Activated naive CD4-positive, alpha-beta T cell treated with anti-CD3 and anti-CD28 coated beads, Interleukin-2, amount 10 ng/mL, durations not matched to agents 7 days and 5 days (primary cell): ENCODE measurements around the gene PTPRK.
A peak's percentile ranks its signal among the peaks of the same experiment; 100 is the strongest.
"Not testable (repeated sequence)": the region's sequence is repeated elsewhere in the genome, so short reads cannot be mapped to it uniquely, and the experiment has no call there.

ENCODE experiments used
- CTCF ChIA-PET: fragments of 350-600 bp; sonication (Branson Sonifier 250); formaldehyde crosslinking; loops from one replicate; lab custom pipeline; 2021; ENCODE audit warnings: antibody characterized with exemption; lab: Charles Lee
- DNase-seq: peaks from one replicate; pipeline ENCODE4 v3.0.0-alpha.2; 2020
- H3K27ac Mint-ChIP-seq: one replicate; pipeline ENCODE4 v1.8.0; 2021; ENCODE audit warnings: mild to moderate bottlenecking, moderate library complexity, mixed read lengths
- H3K27me3 Mint-ChIP-seq: one replicate; pipeline ENCODE4 v1.8.0; 2021; ENCODE audit warnings: mild to moderate bottlenecking, mixed read lengths
- H3K36me3 Mint-ChIP-seq: one replicate; pipeline ENCODE4 v1.8.0; 2021; ENCODE audit warnings: mixed read lengths
- H3K4me1 Mint-ChIP-seq: one replicate; pipeline ENCODE4 v1.8.0; 2021; ENCODE audit warnings: mixed read lengths
- H3K4me3 Mint-ChIP-seq: one replicate; pipeline ENCODE4 v1.8.0; 2021; ENCODE audit warnings: mild to moderate bottlenecking, moderate library complexity, mixed read lengths
- H3K9me3 Mint-ChIP-seq: one replicate; pipeline ENCODE4 v1.8.0; 2021; ENCODE audit warnings: mixed read lengths

Gene PTPRK

DNA sequence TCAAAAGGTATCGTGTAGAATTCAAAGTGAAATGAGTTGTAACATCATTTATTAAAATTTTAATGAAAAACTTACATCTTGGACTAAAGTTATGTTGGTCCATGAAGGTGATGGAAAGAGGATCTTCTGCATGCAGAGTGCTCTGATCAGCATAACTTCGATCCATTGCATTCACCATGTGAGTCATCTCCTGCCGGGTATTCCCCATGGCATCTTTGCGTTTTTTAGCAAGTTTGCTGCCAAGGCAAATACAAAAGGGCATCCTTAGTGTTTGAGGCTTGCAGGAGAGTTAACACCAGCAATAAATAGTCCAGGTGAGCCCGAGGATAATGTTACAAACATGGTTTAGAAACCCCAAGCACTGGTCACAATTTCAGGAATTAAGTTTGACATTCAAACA lies 515.4 kb downstream of the PTPRK start:
- H3K36me3 Mint-ChIP-seq: no peaks in the 10 kb centered on the region
- no peaks in the 10 kb centered on the region for H3K27me3 Mint-ChIP-seq
- CTCF ChIA-PET: no interaction called here
- H3K9me3 Mint-ChIP-seq: no peaks in the 10 kb centered on the region
- peaks cover 3% of the 10 kb centered on the region for H3K4me1 Mint-ChIP-seq
- no peak overlapping the region for H3K27ac Mint-ChIP-seq
- H3K4me3 Mint-ChIP-seq: no peak overlapping the region
- no peak for DNase-seq

DNA sequence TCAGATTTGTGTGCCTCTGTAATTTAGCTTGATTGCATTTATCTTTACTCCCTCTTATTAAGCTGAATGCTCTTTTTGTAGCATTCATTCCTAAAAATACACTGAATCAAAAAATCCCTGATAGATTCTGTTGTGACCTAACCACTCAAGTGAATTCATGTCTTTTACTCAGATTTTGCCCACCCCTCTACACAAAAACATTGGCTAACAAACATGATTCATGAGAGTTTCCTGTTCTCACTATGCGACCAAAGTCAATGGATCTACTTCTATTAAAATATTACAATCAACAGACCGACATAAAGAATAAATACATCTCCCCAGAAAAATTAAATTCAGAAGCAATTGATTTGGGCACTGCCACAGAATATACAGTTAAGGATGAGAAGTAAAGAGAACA lies 520.0 kb downstream of the PTPRK start:
- CTCF ChIA-PET: no interaction called here
- no peak for DNase-seq
- Mint-ChIP-seq H3K36me3 (peaks cover 8% of the 10 kb centered on the region), H3K27me3 (no peaks in the 10 kb centered on the region), H3K27ac (no peak overlapping the region), H3K4me1 (peaks cover 21% of the 10 kb centered on the region), H3K4me3 (no peak overlapping the region), H3K9me3 (peaks cover 2% of the 10 kb centered on the region)

DNA sequence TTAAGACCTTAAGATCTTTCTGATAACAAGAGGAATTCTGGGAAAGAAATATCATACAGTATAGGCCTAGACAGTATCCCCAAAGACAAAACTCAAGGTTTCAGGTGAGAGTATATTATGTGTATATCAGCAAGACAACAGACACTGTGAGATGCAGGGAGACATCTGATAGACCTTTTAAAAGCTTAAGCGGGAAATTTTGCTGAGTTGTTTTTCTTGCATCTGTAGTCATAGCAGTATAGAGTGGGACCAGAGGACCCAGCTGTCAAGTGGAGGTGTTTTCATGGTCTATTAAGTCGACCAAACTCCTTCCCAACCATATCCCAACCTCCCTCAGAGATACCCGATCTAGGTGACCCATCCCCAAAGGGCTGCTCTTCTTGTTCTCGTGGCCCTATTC lies 521.4 kb downstream of the PTPRK start:
- no peak overlapping the region for H3K4me3 Mint-ChIP-seq
- CTCF ChIA-PET: no interaction called here
- peaks cover 21% of the 10 kb centered on the region for H3K4me1 Mint-ChIP-seq
- no peak for DNase-seq
- H3K36me3 Mint-ChIP-seq: peaks cover 8% of the 10 kb centered on the region
- H3K27me3 Mint-ChIP-seq: no peaks in the 10 kb centered on the region
- no peak overlapping the region for H3K27ac Mint-ChIP-seq
- H3K9me3 Mint-ChIP-seq: peaks cover 2% of the 10 kb centered on the region

DNA sequence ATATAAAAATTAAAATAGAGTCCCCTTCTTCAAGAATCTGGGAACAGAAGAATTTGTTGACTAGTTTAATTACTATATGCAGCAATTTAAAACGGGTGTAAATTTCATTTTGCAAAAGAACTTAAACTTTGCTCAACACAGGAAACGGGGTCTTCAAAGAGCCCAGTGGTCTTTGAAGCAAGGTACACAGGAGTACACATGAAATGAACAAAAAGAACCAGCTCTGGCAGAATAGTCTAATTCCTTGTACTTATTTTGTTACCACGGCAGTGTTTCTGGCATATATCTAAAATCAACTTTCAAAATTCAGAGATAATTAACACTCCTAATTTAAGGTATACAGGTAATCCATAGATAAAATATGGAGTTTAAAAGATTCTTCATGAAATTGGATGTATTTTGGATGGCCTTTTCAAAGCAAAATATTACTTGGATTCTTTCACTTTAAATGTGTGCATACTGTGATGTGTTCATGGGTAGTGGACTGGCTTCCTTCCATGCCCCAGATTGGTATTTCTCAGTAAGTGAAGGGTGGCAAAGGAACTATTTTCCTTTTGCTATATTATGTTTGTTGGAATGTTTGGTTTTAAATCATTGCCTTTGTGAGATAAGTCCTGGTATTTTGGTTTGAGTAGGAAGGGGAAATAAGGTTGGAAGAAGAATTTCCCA lies 522.8 kb downstream of the PTPRK start:
- Mint-ChIP-seq H3K4me3 (no peak overlapping the region), H3K27me3 (no peaks in the 10 kb centered on the region), H3K4me1 (peaks cover 21% of the 10 kb centered on the region), H3K36me3 (peaks cover 8% of the 10 kb centered on the region), H3K9me3 (peaks cover 2% of the 10 kb centered on the region), H3K27ac (peak overlapping the region; percentile 14)
- CTCF ChIA-PET: no interaction called here
- DNase-seq: no peak

DNA sequence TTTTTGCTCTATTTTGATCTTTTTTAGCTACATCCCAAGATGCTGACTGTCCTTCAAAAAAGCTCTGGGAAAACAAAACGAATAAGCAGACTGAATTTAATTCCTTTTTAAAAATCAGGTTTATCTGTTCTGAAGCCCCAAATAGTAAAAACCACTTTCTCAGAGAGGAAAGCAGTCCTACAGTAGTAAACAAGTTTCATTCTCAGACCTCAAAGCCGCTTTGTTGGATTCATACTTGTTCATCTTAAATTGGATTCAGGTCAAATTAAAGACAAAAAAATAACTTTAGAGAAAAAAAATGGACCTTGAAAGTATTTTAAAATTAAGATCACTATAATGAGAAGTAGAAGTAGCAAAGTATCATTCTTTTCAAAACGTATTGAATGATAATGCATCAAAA lies 523.5 kb downstream of the PTPRK start:
- H3K27me3 Mint-ChIP-seq: no peaks in the 10 kb centered on the region
- H3K27ac Mint-ChIP-seq: no peak overlapping the region
- CTCF ChIA-PET: no interaction called here
- H3K4me3 Mint-ChIP-seq: no peak overlapping the region
- no peak for DNase-seq
- H3K9me3 Mint-ChIP-seq: peaks cover 2% of the 10 kb centered on the region
- peaks cover 25% of the 10 kb centered on the region for H3K4me1 Mint-ChIP-seq
- peaks cover 8% of the 10 kb centered on the region for H3K36me3 Mint-ChIP-seq

DNA sequence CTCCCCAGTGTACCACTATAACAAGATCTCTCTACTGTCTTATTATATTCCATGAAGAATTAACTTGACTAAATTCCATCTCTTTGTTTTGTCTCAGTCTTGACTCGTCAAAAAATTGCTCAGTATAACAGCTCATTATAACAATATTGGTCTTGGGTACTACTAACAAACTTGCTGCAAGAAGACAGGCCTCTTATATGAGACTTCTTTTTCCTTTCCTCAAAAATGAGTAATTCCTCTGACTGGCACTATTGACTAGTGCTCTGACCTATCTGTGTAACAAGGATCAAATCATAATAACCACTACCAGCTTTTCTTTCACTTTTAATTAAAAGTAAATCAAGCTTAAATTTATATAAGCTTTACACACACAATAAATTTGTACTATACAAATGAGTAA lies 528.3 kb downstream of the PTPRK start:
- no peak overlapping the region for H3K4me3 Mint-ChIP-seq
- CTCF ChIA-PET: no interaction called here

DNA sequence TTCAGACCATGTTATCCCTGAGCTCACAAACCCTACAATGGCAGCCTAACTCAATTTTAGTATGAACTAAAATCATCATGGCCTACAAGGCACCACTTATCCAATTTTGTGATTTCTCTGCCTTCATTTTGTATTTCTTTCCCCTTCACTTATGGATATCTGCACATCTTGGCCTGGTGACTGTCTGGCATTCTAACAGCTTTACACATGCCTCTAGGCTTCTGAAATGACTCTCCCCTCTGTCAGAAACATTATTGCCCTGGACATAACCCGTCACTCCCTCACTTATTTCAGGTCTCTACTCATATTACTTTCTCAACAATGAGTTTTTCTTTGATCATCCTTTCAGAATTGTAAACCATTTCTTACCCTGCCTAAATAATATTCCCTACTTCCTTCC lies 530.3 kb downstream of the PTPRK start:
- Mint-ChIP-seq H3K27ac (no peak overlapping the region), H3K4me1 (peaks cover 11% of the 10 kb centered on the region), H3K9me3 (no peaks in the 10 kb centered on the region), H3K36me3 (peaks cover 3% of the 10 kb centered on the region), H3K4me3 (no peak overlapping the region), H3K27me3 (no peaks in the 10 kb centered on the region)
- DNase-seq: no peak
- CTCF ChIA-PET: no interaction called here

More for the DNA sequence above, 528.3 kb downstream of the PTPRK start:
- peaks cover 3% of the 10 kb centered on the region for H3K36me3 Mint-ChIP-seq
- DNase-seq: no peak
- peaks cover 19% of the 10 kb centered on the region for H3K4me1 Mint-ChIP-seq
- no peaks in the 10 kb centered on the region for H3K27me3 Mint-ChIP-seq
- no peak overlapping the region for H3K27ac Mint-ChIP-seq
- H3K9me3 Mint-ChIP-seq: no peaks in the 10 kb centered on the region

DNA sequence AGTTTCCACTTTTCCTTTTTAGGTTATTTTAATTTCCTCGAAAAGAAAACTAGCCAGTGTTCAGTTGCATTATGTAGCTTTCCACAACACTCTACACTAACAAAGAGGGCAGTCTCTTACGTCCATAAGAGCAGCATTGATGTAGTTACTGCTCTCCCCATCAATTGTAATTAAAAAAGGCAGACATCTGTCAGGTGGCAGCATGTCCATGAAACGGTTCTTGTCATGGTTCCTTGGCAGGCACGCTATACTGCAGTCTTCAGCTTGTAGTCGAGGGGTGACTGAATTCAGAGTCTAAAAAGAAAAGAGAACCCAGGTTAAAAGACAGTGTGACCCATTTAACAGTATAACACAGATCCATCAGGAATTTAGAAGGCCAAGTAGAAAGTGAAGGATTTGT lies 539.4 kb downstream of the PTPRK start:
- Mint-ChIP-seq H3K4me3 (no peak overlapping the region), H3K4me1 (peaks cover 15% of the 10 kb centered on the region), H3K27me3 (no peaks in the 10 kb centered on the region), H3K27ac (no peak overlapping the region), H3K9me3 (peaks cover 11% of the 10 kb centered on the region), H3K36me3 (peaks cover 10% of the 10 kb centered on the region)
- CTCF ChIA-PET: no interaction called here
- no peak for DNase-seq

DNA sequence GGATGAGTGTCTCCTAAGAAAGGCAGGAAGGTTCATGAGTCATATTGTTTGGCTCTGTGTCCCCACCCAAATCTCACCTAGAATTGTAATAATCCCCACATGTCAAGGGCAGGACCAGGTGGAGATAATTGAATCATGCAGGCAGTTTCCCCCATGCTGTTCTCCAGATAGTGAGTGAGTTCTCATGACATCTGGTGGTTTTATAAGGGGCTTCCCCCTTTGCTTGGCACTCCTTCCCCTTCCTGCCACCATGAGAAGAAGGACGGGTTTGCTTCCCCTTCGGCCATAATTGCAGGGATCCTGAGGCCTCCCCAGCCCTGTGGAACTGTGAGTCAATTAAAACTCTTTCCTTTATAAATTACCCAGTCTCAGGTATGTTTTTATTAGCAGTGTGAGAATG lies 542.2 kb downstream of the PTPRK start:
- H3K36me3 Mint-ChIP-seq: peaks cover 24% of the 10 kb centered on the region
- CTCF ChIA-PET: interaction anchor here (1.6 to 1.8 kb wide), 2 partner anchors 10 to 123 kb away, joined by 6 to 8 read pairs; no protein-coding TSS in a partner anchor
- not testable (repeated sequence) for H3K27ac Mint-ChIP-seq, H3K4me3 Mint-ChIP-seq, H3K27me3 Mint-ChIP-seq
- H3K4me1 Mint-ChIP-seq: peaks cover 27% of the 10 kb centered on the region
- peak; percentile 23 for DNase-seq
- H3K9me3 Mint-ChIP-seq: peaks cover 14% of the 10 kb centered on the region

DNA sequence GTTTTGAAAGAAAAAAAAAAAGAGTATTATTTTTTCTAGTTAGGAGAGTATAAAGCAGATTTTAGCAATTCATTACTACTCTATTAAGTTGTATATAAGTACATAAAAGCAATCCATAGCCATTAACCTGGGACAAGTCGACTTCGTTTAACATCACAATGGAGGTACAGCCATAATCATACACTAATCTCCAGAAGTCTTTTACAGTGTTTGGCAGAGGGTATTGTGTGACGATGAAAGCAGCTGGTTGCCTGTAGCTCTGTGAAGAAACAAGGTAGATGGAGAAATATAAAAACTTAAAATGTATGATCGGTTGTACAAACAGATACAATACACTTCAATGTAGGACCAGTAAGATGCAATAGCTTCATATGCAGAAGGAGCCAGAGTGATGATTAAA lies 543.6 kb downstream of the PTPRK start:
- no peak overlapping the region for H3K4me3 Mint-ChIP-seq
- H3K9me3 Mint-ChIP-seq: peaks cover 14% of the 10 kb centered on the region
- H3K4me1 Mint-ChIP-seq: peaks cover 41% of the 10 kb centered on the region
- no peaks in the 10 kb centered on the region for H3K27me3 Mint-ChIP-seq
- DNase-seq: no peak
- no peak overlapping the region for H3K27ac Mint-ChIP-seq
- CTCF ChIA-PET: interaction anchor here (1.3 kb wide), 1 partner anchor 121 kb away, joined by 3 read pairs; no protein-coding TSS in a partner anchor
- peaks cover 27% of the 10 kb centered on the region for H3K36me3 Mint-ChIP-seq

DNA sequence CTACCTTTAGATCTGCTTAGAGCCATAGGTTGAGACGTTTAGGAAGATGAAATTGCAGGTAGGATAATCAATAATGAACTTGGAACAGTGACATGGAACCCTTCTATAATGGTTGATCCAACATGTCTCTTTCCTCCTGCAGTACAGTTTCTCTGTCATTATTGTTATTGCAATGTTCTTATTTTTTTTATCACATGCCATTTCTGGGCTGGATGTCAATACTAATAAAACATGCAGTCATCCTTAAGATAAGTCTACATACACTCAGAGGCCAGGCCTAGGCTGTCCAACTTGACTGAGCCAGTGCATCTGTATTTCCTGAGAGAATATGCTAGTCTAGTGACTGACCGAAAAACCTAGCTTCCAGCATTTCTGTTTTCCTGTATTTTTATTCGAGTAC lies 544.3 kb downstream of the PTPRK start:
- no peak for DNase-seq
- H3K4me1 Mint-ChIP-seq: peaks cover 48% of the 10 kb centered on the region
- H3K36me3 Mint-ChIP-seq: peaks cover 27% of the 10 kb centered on the region
- H3K9me3 Mint-ChIP-seq: peaks cover 14% of the 10 kb centered on the region
- H3K4me3 Mint-ChIP-seq: no peak overlapping the region
- H3K27ac Mint-ChIP-seq: no peak overlapping the region
- CTCF ChIA-PET: no interaction called here
- H3K27me3 Mint-ChIP-seq: no peaks in the 10 kb centered on the region

DNA sequence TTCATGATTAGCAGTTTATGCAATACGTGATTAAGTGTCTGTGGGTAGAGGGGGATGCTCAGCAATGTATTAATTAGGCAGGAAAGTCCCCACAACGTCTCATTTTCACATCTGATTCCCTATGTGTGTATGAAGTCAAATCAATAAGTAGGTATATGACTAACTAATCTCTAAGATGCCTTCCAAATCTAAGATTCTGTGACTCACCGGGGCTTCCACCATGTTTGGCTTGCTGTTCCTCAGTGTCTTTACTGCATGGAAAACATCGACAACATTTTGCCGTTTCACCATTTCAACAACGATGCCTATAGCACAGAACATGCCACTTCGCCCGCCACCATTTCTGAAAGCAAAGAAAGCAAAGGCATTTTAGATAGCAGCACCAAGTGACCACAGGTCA lies 547.6 kb downstream of the PTPRK start:
- Mint-ChIP-seq H3K4me3 (peak overlapping the region; percentile 22), H3K36me3 (peaks cover 29% of the 10 kb centered on the region), H3K27me3 (no peaks in the 10 kb centered on the region), H3K27ac (peak overlapping the region; percentile 97), H3K4me1 (peaks cover 65% of the 10 kb centered on the region), H3K9me3 (peaks cover 8% of the 10 kb centered on the region)
- CTCF ChIA-PET: interaction anchor here (0.6 to 1.9 kb wide), 6 partner anchors 38 to 117 kb away, joined by 3 to 14 read pairs (median 6); partner anchors contain the start of gene THEMIS
- no peak for DNase-seq

DNA sequence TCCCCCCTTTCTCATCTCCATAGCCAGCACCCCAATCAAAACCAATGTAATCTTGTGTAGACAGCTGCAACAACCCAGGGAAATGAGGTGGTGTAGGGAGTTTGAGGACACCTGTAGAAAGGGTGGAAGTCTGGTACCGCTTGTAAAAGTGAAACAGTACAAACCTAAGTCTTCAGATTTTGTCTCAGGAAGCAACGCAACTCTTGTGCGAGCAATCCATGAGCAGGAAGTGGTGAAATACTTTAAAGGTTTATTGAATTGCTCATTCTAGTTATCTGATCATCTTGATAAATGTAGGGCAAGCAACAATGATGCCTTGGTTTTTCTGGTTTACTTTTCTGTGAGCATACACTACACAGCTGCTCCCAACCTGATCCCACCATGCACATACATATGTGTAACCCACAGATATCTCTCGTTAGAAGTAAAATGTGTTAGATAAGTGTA lies 548.4 kb downstream of the PTPRK start:
- no peaks in the 10 kb centered on the region for H3K27me3 Mint-ChIP-seq
- DNase-seq: peak; percentile 67
- CTCF ChIA-PET: interaction anchor here (0.5 to 1.9 kb wide), 7 partner anchors 22 to 179 kb away, joined by 3 to 14 read pairs (median 6); partner anchors contain the start of gene THEMIS
- peaks cover 32% of the 10 kb centered on the region for H3K36me3 Mint-ChIP-seq
- peaks cover 12% of the 10 kb centered on the region for H3K9me3 Mint-ChIP-seq
- H3K4me1 Mint-ChIP-seq: peaks cover 69% of the 10 kb centered on the region
- peak overlapping the region; percentile 66 for H3K4me3 Mint-ChIP-seq
- H3K27ac Mint-ChIP-seq: peak overlapping the region; percentile 97

DNA sequence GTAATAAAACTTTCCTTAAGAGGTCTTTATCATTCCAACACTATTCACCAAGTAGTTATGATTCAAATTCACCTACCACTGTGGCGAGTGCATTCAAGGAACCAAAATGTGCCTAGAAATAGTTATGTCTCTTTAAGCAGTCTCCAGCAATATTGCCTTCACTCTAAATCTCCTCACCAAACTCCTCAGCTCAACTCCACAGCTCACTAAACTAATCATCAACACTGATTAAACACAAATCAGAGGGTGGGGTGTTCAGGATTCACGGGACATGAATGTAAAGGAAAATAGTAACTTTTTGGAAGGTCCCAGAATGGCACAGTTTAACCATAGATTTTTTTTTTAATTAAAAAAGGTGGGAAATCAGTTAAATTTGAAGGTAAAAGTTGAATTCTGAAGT lies 549.0 kb downstream of the PTPRK start:
- CTCF ChIA-PET: interaction anchor here (1.0 to 1.9 kb wide), 4 partner anchors 21 to 71 kb away, joined by 3 to 14 read pairs (median 6); partner anchors contain the start of gene THEMIS
- peaks cover 71% of the 10 kb centered on the region for H3K4me1 Mint-ChIP-seq
- peak overlapping the region; percentile 97 for H3K27ac Mint-ChIP-seq
- peaks cover 13% of the 10 kb centered on the region for H3K9me3 Mint-ChIP-seq
- peaks cover 32% of the 10 kb centered on the region for H3K36me3 Mint-ChIP-seq
- H3K27me3 Mint-ChIP-seq: no peaks in the 10 kb centered on the region
- DNase-seq: no peak
- H3K4me3 Mint-ChIP-seq: peak overlapping the region; percentile 66

DNA sequence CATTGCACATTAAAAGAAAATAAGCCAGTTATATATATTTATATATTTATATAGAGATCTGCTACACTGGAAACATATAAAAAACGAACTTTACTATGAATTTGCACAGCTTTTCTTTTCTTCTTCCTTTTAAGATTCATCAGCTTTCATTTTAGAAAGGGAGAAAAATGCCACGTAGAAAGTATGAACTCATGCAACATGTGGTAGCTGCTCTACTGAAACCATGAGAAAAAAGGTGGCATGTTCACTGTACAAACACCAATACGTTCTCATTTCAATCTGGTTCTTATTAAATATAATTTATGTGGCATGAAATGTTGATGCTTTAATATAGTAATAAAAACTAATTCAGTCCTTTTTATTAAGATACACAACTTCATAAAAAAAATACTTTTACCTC lies 550.7 kb downstream of the PTPRK start:
- H3K4me3 Mint-ChIP-seq: peak overlapping the region; percentile 32
- H3K36me3 Mint-ChIP-seq: peaks cover 31% of the 10 kb centered on the region
- peaks cover 14% of the 10 kb centered on the region for H3K9me3 Mint-ChIP-seq
- no peaks in the 10 kb centered on the region for H3K27me3 Mint-ChIP-seq
- peaks cover 76% of the 10 kb centered on the region for H3K4me1 Mint-ChIP-seq
- CTCF ChIA-PET: interaction anchor here (0.9 to 3.6 kb wide), 5 partner anchors 9 to 69 kb away, joined by 3 to 18 read pairs (median 4); partner anchors contain the start of gene THEMIS
- no peak for DNase-seq
- peak overlapping the region; percentile 74 for H3K27ac Mint-ChIP-seq
